GM12891 (cell line): Measurements from ENCODE around the gene KLHL40.
A peak's percentile ranks its signal among the peaks of the same experiment; 100 is the strongest.

Experiments used
- DNase-seq: peaks from one replicate; pipeline ENCODE4 v3.0.0; 2011; ENCODE audit warnings: low spot score; ENCODE audit not compliant: insufficient read length
- FAIRE-seq: peaks from 2 replicates; lab custom pipeline; 2011; peaks lifted over from hg19 to GRCh38; lab: Jason Lieb, UNC
- PAX5 ChIP-seq: IDR thresholded peaks from 2 replicates; pipeline ENCODE4 v1.6.1; 2011; ENCODE audit warnings: low read length, moderate library complexity, mild to moderate bottlenecking; ENCODE audit not compliant: insufficient read depth, severe bottlenecking
- POLR2A ChIP-seq: IDR thresholded peaks from 2 replicates; pipeline ENCODE4 v1.6.1; 2011; ENCODE audit warnings: low read depth, low read length, control low read depth
- POLR2AphosphoS5 ChIP-seq: IDR thresholded peaks from 2 replicates; pipeline ENCODE4 v1.6.1; 2011; ENCODE audit warnings: low read depth, low read length, control low read depth
- POU2F2 ChIP-seq: IDR thresholded peaks from 2 replicates; pipeline ENCODE4 v1.6.1; 2011; ENCODE audit warnings: low read depth, mild to moderate bottlenecking, control low read depth, low read length, moderate library complexity
- SPI1 ChIP-seq: IDR thresholded peaks from 2 replicates; pipeline ENCODE4 v1.6.1; 2011; ENCODE audit warnings: low read depth, low read length, control low read depth
- TAF1 ChIP-seq: IDR thresholded peaks from 2 replicates; pipeline ENCODE4 v1.6.1; 2011; ENCODE audit warnings: low read depth, low read length, control low read depth

The KLHL40 gene

DNA sequence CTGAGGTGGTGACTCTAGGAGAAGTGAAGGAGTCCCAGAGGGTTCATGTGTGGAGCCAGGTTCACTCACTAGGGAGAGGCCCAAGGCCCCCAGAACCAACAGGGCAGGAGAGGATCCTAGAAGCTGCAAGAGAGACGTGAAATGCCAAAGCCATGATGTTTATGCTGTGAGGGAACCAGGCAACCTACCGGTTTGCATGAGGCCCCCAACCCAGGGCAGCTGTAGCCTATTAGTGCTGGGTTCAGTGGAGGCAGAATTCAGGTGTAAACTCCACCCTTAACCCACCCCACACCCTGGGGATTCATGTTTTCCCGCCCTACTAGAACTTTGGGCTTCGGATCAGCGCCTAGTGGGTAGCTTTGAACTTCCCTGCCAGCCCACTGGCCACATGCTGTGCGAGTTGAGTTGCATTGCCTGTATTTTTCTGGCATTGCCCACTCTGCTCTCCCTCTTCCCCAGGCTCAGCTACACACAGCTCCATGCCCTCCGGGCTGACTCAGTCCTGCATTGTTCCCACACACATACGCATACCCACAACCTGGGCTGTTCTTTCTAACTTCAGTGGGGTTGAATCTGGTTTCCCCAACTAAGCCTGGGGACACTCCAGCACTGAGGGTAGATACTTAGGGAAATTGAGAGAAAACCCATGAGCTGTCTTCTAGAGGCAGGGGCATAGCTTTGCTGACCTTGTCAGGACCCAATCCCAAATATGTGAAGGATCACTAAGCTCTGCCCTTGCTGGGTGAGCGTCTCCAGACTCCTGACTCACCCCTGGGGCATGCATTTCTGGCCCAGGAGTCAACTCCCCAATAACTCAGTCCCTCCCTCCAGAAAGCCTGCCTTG, 33.9 kb upstream of the KLHL40 start:
- FAIRE-seq = no peak
- TF ChIP-seq POLR2A (no peak), POU2F2 (no peak), PAX5 (no peak), TAF1 (no peak), SPI1 (no peak), POLR2AphosphoS5 (no peak)
- no peak for DNase-seq

DNA sequence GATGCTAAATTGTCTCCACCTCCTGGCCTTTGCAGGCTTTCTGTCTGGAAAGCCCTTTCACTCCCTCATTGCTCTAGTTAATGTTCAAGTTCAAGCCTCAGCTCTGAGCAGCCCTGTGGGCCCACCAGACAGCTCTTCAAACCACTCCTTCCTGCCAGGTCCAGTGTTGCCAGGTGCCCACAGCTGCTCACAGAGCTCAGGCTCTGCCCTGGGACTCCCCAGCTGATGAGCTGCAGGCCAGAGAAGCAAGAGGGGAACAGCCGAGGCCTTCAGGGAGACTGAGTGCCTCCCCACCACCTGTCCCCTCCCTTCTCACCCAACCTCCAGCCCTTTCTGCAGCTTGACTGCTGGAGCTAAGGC, 33.1 kb upstream of the KLHL40 start:
- TF ChIP-seq SPI1 (no peak), POLR2A (no peak), POLR2AphosphoS5 (no peak), POU2F2 (no peak), TAF1 (no peak), PAX5 (no peak)
- no peak for DNase-seq
- FAIRE-seq = peak; percentile 38

DNA sequence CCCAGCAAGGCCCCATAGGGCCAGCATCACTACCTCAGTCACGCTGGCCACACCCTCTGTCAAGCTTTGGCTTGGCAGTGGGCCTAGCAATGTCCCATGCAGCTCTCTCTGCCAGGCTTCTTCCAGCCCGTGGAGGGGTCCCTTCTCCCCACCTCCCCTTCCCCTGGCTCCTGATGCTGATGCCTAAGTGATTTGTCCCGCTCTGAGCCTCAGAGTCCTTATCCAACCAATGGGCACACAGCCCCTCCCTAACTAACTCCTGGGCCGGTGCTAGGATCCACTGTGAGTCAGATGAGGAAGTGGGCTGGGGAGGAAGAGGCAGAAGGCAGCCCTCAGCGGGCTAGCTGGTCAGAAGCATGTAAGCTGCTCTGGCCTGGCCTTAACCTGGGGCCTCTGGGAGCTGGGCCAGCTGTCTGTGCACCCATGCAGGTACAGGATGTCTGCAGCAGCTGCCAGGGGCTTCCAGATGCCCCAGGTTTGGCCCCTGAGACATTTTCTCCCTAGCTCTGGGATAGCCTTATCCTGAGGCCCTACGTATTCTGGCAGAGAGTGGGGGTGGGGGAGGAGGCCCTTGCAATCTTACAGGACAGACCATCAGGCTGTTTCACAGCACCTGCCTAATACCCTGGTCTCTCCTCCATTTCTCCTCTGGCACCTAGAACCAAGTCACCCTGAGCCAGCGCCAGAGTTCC, 32.6 kb upstream of the KLHL40 start:
- TF ChIP-seq PAX5 (no peak), POLR2AphosphoS5 (no peak), POU2F2 (no peak), TAF1 (no peak), SPI1 (peak; percentile 79), POLR2A (no peak)
- DNase-seq = peak; percentile 30
- peak; percentile 81 for FAIRE-seq

DNA sequence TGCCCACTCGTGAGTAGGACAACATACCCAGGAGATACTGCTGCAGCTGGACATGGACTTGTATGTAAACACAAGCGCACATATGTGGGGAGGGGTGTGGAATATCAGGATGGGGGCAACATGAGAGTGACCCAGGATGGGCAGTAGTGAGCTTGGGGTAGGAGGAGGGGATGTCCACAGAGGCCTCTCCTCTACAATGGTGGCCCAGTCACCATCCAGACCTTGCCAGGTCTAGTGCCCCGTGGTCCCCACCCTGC, 32.1 kb upstream of the KLHL40 start:
- DNase-seq (no peak), FAIRE-seq (peak; percentile 35)
- TF ChIP-seq TAF1 (no peak), PAX5 (no peak)

DNA sequence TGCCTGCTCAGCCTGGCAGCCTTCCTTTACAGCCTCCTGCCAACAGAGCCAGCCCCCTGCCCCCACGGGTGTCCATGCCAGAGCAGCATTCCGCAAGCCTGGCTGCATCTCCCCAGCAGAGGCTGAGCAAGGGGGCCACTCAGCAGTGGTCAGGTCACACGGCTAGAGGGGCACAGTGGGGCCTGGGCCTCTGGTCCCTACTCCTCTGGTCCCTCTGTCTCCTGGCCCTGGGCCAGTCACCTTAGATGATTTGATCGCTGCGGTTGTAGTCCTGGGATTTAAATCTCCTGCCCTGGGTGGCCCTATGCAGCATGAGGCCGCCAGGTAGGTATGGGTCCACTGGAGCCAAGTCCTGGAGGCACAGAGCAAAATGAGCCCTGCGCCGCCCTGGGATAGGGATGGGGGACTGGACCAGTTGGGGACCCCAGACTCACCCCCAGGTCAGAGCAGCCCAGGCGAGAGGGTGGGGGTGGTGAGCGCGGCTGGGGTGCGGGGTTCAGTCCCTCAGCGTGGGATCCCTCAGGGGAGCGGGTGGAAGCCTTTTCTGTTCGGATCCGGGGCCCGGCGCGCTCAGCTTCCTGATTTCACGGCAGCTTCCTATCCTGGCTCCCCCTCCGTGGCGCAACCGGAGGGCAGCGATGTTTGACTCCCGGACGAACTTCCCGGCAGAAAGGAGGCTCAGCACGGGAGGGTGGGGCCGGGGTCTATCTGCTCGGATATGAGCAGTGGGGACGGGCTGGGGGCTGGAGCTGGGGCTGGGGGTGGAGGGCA, 31.6 kb upstream of the KLHL40 start, which contains the start of gene ZBTB47:
Gene ZBTB47, plus strand, starts transcription at position 138 of the 771 bp plus-strand sequence. CDS start 4,659 bp downstream, outside the sequence.
- FAIRE-seq = no peak
- TF ChIP-seq POLR2AphosphoS5 (no peak), POLR2A (no peak), PAX5 (no peak), SPI1 (no peak), TAF1 (no peak), POU2F2 (no peak)
- DNase-seq = peak; percentile 29

DNA sequence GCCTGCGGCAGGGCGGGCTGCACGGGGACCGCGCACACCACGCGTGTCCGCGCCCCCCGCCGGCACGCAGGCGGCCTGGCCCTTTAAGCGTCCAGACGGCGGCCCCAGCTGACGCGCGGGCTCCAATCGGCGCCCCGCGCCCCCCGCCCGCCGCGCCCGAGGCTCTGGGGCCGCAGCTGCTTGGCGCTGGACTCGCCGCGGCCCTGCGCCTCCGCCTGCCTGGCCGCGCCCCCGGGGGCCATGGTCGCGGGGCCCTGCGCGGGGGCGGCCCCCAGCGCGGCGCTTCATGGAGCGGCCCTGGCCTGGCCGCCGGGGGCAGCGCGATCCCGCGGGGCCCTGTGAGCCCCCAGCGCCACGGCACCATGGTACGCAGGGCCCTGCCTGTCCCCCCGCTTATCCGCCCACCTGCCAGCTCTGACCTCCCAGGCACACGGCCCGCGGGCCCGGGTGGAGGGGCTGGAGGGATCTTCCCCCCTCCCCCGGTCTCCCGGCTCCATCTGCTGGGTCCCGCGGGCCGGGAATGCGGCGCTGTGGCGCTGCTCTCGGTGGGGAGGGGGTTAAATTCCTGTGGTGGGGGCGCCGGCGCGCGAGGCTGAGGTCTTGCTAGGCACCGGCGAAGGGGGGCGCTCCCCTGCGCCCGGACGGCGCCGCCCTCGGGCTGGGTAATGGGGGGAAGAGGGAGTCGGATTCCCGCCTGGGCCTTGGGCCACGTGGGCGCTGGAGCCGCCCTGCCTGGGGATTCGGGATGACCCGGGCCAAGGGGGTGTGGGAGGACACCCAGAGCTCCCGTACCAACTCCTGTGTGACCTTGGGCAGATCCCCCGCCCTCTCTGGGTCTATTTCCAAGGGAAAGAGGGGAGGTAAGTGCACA, 30.8 kb upstream of the KLHL40 start:
- TF ChIP-seq TAF1 = no peak
- no peak for TF ChIP-seq POU2F2
- no peak for TF ChIP-seq POLR2A
- no peak for TF ChIP-seq PAX5
- TF ChIP-seq POLR2AphosphoS5 = no peak
- no peak for TF ChIP-seq SPI1
- no peak for FAIRE-seq
- peak; percentile 48 for DNase-seq

DNA sequence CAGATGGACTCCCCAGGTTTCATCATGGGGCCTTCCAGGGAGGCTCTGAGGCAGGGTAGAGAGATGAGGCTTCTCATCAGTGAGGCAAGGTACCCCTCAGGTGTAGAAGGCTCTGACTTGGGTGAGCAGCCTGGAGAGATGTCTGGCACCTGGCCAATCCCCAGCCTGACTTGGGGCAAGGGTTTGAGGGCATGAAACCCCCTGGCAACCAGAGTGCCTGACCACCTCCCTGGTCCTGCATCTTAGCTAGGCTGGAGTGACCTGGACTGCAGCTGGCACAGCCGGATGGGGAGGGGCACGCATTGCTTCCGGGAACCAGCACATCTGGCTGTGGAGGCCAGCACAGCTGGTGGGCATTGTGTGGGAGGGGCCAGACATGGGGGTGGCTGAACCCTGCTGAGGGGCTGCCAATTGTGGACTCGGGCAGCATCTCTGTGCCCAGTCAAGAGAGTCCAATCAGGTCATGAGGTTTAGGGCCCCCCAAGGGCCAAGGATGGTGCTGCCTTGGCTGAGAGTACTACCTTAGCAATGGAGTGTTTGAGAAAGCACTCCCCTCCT, 29.9 kb upstream of the KLHL40 start:
- TF ChIP-seq PAX5 (no peak), SPI1 (no peak), POU2F2 (no peak), POLR2A (no peak)
- FAIRE-seq (no peak), DNase-seq (no peak)

DNA sequence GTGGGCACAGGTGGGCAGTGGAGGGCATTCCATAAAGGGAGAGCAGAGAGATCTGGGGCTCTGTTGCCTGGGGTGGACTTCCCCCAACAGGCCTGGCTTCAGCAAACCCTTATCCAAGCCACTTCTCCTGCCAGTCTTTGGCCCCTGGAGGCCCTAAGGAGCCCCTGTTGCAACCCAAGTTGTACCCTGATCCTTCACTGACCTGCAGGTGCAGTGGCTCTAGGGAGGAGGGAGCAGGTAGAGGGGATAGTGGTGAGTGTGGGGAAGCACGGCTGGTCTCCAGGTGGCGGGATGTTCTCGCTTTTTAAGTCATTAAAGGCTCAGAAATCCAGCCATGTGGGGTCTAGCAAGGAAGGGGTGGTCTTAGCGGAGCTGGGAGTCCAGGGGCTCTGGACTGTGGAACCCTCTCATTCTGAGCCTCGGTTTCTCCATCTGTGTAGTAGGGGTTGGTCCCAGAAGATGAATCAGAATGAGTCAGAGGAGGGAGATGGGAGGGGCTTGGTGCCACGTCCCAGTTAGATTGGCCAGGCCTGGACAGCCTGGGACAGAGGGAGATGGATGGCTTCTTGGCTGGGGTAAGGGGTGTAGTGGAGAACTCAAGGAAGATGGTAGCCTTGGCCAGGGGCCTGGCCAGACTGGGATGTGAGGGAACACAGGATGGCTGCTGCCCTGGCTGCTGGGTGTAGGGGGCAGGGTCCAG, 29.2 kb upstream of the KLHL40 start:
- FAIRE-seq = no peak

More for the DNA sequence above, 29.2 kb upstream of the KLHL40 start:
- no peak for TF ChIP-seq TAF1
- no peak for TF ChIP-seq SPI1
- no peak for TF ChIP-seq POU2F2
- TF ChIP-seq POLR2A = no peak
- DNase-seq = no peak
